Measurements from ENCODE around the gene C1QTNF12. TPM values are rescaled to one million over a fixed set of nuclear protein-coding genes. Genes with fewer than 3 reads are reported as not detected.

The C1QTNF12 gene
- total RNA-seq, 2 experiments from 2014 or later, result 3.4 to 4.8 TPM

GRCh38 chr1:1226566-1227362 lies 19.8 kb downstream of the C1QTNF12 start:
- H3K36me3 Mint-ChIP-seq (ENCODE audit: low read depth), result peaks cover 72% of the 10 kb centered on the region

DNA sequence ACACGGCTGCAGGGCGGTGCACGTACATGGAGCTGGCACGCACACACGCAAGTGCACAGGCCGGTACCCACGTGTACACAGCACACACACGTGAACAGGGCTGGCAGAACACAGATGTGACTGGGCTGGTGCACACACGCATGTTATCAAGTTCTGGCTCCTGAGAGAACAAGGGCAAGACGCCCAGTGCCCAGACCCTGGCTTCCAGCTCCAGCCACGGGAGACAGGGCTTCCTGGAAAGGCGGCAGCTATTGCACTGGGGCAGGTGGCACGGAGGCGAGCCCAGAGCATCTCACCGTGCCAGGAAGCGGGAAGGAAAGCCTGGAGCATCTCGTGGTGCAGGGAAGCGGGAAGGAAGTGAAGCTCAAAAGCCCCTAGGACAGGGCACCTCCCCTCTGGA lies 20.6 kb downstream of the C1QTNF12 start:
- ChIA-PET CTCF (no interaction called here), POLR2A (no interaction called here)
- Mint-ChIP-seq H3K4me1 (ENCODE audit: low read depth) (peaks cover 18% of the 10 kb centered on the region), H3K4me3 (peak overlapping the region; percentile 58), H3K36me3 (ENCODE audit: low read depth) (peaks cover 72% of the 10 kb centered on the region), H3K9me3 (no peaks in the 10 kb centered on the region), H3K27me3 (no peaks in the 10 kb centered on the region), H3K27ac (no peak overlapping the region)
- no peak for TF ChIP-seq CTCF (IDR thresholded peaks at IDR 0.05)
- Histone ChIP-seq H3K27me3 (ENCODE audit: control insufficient read depth in 1 of 2, insufficient read depth in 2 of 2, low read length in 2 of 2) (no peaks in the 10 kb centered on the region), H3K4me3 (ENCODE audit: low read length) (no peak overlapping the region), H3K36me3 (ENCODE audit: insufficient read depth, low read length) (peaks cover 73% of the 10 kb centered on the region), H3K27ac (ENCODE audit: low read depth in 1 of 2, low read length in 2 of 2) (no peak overlapping the region), H3K4me1 (ENCODE audit: insufficient read depth, low read length) (peaks cover 47% of the 10 kb centered on the region), H3K9me3 (ENCODE audit: control insufficient read depth in 1 of 2, insufficient read depth in 1 of 2, low read length in 2 of 2) (no peaks in the 10 kb centered on the region)
- ATAC-seq (ENCODE audit: poor library complexity) (no peak), DNase-seq (no peak)
- intact Hi-C loops (cut with DNase I, micrococcal nuclease), result no loop called here

More at GRCh38 chr1:1226566-1227362, 19.8 kb downstream of the C1QTNF12 start:
- CTCF ChIA-PET, result interaction anchor here (0.9 kb wide), 1 partner anchor 104 kb away, joined by 3 read pairs; no protein-coding TSS in a partner anchor
- H3K36me3 ChIP-seq (ENCODE audit: insufficient read depth, low read length), result peaks cover 64% of the 10 kb centered on the region
- H3K27ac ChIP-seq (ENCODE audit: low read depth in 1 of 2, low read length in 2 of 2), result no peak overlapping the region
- no peaks in the 10 kb centered on the region for H3K27me3 Mint-ChIP-seq
- H3K9me3 ChIP-seq (ENCODE audit: control insufficient read depth in 1 of 2, insufficient read depth in 1 of 2, low read length in 2 of 2), result no peaks in the 10 kb centered on the region
- no peak for ATAC-seq (ENCODE audit: poor library complexity)
- no peak overlapping the region for H3K4me3 ChIP-seq (ENCODE audit: low read length)
- no peak overlapping the region for H3K27ac Mint-ChIP-seq
- POLR2A ChIA-PET, result no interaction called here
- DNase-seq, result no peak
- intact Hi-C loops (cut with DNase I, micrococcal nuclease), result no loop called here
- TF ChIP-seq CTCF (IDR thresholded peaks at IDR 0.05), result no peak
- H3K4me1 Mint-ChIP-seq (ENCODE audit: low read depth), result peaks cover 22% of the 10 kb centered on the region
- H3K27me3 ChIP-seq (ENCODE audit: control insufficient read depth in 1 of 2, insufficient read depth in 2 of 2, low read length in 2 of 2), result no peaks in the 10 kb centered on the region
- peaks cover 51% of the 10 kb centered on the region for H3K4me1 ChIP-seq (ENCODE audit: insufficient read depth, low read length)
- no peak overlapping the region for H3K4me3 Mint-ChIP-seq
- H3K9me3 Mint-ChIP-seq, result no peaks in the 10 kb centered on the region

DNA sequence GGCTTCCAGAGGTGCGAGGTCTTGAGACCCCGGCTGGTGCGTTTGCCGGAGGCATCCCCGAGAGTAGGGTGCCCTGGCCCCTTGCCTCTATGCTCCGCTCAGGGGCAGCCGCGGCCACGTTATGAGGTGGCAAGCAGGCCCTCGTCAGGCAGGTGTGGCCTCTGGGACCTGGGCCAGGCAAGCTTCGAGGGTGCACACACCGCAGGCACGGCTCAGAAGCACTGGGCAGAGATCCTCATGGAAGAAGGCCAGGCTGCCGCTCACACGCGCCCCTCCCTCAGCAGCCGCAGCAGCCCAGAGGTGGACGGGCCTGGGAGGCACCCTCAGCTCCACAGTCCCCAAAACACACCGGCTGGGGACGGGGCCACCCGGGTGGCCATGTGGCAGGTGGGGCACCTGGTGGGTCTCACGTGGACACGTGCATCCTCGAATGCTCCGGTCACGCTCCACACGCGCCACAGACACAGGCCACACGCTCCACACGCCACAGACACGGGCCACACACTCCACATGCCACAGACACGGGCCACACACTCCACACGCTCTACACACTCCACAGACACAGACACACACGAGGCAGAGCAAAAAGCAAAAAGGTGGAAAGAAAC lies 21.2 kb downstream of the C1QTNF12 start:
- Mint-ChIP-seq H3K9me3 (no peaks in the 10 kb centered on the region), H3K27ac (no peak overlapping the region), H3K4me3 (no peak overlapping the region), H3K4me1 (ENCODE audit: low read depth) (peaks cover 13% of the 10 kb centered on the region), H3K36me3 (ENCODE audit: low read depth) (peaks cover 74% of the 10 kb centered on the region), H3K27me3 (no peaks in the 10 kb centered on the region)
- no peak for TF ChIP-seq CTCF (IDR thresholded peaks at IDR 0.05)
- H3K4me3 ChIP-seq (ENCODE audit: low read length), result no peak overlapping the region
- H3K27me3 ChIP-seq (ENCODE audit: control insufficient read depth in 1 of 2, insufficient read depth in 2 of 2, low read length in 2 of 2), result no peaks in the 10 kb centered on the region
- ChIA-PET CTCF (no interaction called here), POLR2A (no interaction called here)
- ATAC-seq (ENCODE audit: poor library complexity) (no peak), DNase-seq (no peak)
- no peaks in the 10 kb centered on the region for H3K9me3 ChIP-seq (ENCODE audit: control insufficient read depth in 1 of 2, insufficient read depth in 1 of 2, low read length in 2 of 2)
- H3K4me1 ChIP-seq (ENCODE audit: insufficient read depth, low read length), result peaks cover 42% of the 10 kb centered on the region
- H3K36me3 ChIP-seq (ENCODE audit: insufficient read depth, low read length), result peaks cover 79% of the 10 kb centered on the region
- intact Hi-C loops (cut with DNase I, micrococcal nuclease), result no loop called here
- no peak overlapping the region for H3K27ac ChIP-seq (ENCODE audit: low read depth in 1 of 2, low read length in 2 of 2)

Data from CD4-positive, alpha-beta T cell (primary cell).